Measurements from ENCODE around the gene GTF2F2.
"Not testable (repeated sequence)": the region's sequence is repeated elsewhere in the genome, so short reads cannot be mapped to it uniquely, and the experiment has no call there.

GTF2F2 gene

GRCh38 chr13:45256254-45256653, 135.9 kb downstream of the GTF2F2 start:
- DNase-seq (ENCODE audit: low read depth) = no peak

DNA sequence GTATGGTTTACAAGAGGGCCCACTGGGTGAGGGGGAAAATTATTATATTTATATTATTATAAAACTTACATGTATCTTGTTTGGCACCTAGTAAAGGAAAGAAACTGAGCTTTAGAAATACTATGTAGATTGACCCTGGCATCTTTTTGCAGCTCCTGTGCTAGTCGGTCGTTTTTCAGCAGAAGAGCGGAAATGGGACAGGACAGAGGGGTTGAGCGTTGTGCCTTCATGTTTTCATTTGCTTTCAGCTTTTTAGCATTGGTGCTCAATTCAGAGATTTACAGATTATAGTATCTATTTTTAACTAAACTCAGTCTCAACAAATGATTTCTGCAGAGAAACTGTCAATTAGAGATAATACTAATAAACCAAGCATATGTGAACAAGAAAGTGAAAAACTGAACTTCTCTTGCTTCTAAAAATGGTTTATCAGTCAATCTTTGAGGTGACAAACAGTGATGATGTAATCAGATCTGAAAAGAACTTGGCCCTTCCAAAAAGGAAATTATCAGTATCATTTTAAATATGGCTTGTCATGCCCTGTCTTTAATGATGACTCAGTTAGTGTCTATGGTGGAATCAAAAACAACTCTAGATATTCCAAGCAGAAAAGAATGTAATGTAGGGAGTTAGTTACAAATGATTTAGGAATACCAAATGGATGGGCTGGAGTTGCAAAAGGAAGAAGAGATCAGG, 137.5 kb downstream of the GTF2F2 start:
- DNase-seq (ENCODE audit: low read depth) = no peak

DNA sequence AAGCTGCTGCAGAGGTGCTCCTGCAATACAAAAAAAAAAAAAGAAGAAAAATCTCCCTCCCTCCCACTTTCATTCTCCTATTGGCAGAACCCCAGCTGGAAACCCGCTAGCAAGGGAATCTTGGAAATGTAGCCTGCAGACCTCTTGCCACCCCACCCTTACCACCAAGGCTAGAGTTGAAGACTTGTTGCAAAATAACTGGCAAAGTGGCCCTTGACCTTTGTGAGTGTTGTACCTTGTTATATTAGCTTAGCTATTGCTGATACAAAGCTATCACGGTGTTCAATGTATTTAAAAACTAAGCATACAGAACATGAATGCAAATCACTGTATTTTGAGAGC, 138.0 kb downstream of the GTF2F2 start:
- no peak for DNase-seq (ENCODE audit: low read depth)

DNA sequence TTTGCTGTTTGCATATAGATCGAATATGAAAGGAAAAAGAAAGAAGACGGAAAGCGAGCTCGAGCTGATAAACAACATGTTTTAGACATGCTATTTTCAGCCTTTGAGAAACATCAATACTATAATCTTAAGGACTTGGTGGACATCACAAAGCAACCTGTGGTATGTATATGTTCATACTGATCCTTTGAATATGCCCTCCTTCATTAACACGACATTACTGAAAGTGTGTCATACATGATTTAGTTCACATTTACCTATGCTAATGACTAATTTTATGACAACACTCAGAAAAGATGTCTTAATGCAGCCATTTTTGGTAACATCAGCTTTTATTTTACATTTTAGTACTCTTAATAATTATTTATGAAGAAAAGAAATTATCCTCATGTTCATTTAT, 146.9 kb downstream of the GTF2F2 start:
- DNase-seq (ENCODE audit: low read depth) = no peak

DNA sequence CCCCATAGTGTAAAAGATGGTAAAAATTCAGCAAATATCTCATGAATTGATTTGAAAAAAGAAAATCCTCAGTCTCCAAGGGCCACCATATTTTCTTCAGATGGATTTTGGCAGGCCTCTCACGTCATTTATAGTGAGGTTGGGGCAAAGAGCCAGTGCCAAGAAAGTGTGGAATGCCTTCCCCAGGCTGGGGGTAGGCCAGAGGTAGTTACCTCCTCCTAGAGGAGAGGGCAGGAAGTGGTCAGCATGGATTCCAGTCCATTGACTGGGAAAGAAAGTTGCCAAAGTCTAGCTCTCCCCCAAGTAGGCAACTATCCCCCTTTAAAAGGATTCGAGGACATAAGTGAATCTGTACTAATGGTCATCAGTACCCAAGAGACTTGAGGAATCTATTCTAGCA, 148.9 kb downstream of the GTF2F2 start:
- DNase-seq (ENCODE audit: low read depth) = no peak

- no peak for DNase-seq (ENCODE audit: low read depth)
Measured at GRCh38 chr13:45276913-45277312, 156.6 kb downstream of the GTF2F2 start.

DNA sequence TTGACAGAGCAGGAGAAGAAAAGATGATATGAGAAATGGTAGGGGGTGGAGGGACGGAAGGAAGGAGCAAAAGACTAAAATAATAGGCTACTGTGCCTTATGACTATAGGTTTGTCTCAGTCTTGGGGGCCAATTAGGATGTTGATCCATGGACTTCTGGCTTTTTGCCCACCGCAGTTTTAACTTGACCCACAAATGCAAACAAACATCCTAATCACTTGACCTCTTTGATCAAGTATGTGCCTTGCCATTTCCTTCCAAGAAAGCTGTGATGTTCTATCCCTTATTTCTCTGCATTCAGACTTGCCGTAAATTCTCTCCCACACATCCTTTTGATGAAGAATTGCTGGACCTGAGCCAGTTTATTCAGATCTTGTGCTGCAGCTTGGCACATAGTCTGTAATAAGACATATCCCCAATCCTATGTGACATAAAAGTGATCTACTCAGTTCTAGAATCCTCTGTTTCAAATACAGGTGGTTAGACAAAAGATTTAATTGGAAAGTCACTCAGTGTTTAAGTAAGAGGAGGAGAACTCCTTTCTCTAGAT, 157.9 kb downstream of the GTF2F2 start:
- no peak for DNase-seq (ENCODE audit: low read depth)

DNA sequence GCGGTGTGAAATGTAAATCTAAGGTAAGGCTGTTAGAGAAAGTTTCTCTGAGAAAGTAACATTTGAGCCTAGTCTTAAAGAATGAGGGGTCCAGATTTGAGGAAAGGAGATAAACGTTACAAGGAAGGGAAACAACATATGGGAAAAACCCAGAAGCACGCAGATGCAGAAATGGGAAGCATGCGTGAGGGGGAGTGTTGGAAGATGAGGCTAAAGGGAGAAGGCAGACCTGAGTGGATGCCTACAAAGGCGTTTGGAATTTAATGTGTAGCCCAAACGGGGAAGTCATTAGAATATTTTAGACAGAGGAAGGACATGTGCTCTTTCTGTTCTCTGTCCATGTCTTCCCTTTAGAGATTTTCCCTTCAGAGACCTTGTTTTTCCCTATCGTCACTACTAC, 159.7 kb downstream of the GTF2F2 start:
- no peak for DNase-seq (ENCODE audit: low read depth)

DNA sequence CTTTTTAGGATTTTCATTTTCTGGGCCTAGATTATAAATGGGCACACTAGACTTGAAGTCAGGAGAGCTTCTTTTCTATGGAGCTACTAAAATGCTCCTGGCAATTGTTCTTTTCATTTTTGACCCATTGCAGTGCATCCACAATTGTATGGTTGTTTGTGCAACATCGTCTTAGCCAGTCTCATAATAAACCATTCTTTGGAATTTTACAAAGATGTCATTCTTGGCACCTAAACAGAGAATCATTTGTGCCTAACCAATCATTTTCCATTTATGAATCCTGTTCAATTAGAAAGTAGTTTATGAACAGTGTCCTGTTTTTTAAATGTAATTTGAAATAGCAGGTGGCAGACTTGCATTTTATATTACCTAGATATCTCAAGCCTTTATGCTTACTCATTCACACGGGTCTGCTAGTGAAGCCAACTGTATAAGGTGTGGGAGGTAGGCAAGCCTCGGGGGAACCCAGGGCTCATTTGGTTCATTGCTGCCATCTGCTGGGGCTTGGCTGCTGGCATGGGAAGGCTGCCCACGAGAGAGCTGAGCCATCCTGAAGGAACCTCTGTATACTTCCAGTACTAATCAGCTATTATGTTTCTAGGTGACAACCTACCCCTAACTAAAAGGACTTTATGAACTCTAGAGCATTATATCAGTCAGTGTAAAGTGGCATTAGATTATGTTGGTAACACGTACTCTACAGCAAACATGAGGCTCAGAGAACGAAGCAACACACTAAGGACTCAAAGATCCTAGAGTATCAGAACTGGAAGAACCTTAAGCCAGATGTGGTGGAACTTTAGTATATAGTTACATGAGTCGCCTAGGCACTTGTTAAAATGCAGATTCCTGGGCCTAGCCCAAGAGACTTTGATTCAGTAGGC, 160.7 kb downstream of the GTF2F2 start:
- peak; percentile 49 for DNase-seq (ENCODE audit: low read depth)

GRCh38 chr13:45282994-45283393, 162.7 kb downstream of the GTF2F2 start:
- DNase-seq (ENCODE audit: low read depth) = no peak

DNA sequence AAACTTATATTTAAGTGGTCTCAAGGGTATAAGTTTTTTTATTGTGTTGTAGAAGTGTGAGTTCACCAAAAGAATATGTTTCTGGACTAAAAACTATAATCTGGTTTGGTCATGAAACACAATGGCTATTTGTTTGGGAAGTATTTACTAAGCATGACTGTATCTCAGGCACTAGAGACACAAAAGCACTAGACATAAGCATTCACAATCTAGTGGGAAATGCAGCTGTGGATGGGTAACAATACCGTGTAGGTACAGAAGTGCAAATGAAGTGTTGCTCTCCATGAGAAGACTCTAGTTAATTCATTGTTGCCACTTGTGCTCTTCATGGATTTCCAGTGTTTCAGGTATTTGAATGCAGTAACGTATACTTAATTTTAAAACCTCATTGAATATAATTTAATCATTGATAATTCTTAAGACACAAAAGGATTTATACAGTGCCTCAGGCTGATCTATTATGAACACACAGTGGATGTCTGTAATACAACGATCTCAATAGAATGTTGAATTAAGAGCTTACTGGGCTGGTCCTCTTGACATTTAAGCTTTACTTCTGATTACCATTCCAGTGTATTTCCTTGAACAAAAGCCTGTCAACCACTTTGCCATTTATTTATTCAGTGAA, 169.7 kb downstream of the GTF2F2 start:
- no peak for DNase-seq (ENCODE audit: low read depth)

GRCh38 chr13:45292176-45292575, 171.9 kb downstream of the GTF2F2 start:
- no peak for DNase-seq (ENCODE audit: low read depth)

- no peak for DNase-seq (ENCODE audit: low read depth)
Measured at GRCh38 chr13:45295536-45295935, 175.2 kb downstream of the GTF2F2 start.

- no peak for DNase-seq (ENCODE audit: low read depth)
Measured at GRCh38 chr13:45296259-45296658, 175.9 kb downstream of the GTF2F2 start.

DNA sequence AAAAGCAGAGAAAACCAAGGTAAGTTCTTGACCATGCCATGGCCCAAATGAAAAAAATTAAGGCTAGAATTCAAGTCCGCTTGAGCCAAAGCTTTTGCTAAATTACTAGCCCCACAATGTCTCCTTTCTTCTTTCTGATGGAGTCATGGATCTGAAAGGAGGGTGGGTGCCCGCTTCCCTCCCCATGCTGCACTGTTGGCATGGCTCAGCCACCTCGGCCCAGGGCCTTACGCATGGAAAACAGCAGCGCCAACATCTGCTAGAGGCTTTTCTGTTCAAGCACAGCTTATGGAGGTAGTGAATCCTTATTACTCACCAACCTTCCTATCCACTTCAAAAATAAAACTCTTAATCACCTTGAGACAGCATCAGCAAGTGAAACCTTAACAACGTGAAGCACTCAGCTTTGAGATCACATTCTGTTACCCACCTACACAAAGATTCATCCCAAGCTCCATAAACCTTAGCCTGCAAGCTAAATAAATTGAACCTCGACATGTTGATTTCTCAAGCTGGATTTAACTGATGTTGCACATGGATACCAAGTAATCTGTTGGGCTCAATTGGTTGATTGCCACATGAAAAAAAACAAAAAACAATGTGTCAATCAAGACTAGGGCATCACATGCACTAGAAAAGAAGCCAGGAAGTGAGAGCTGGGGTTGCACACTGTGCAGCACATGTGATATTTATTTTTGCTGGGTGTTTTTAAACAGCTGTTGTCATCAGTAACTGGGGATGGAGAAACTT, 177.3 kb downstream of the GTF2F2 start:
- DNase-seq (ENCODE audit: low read depth) = no peak

DNA sequence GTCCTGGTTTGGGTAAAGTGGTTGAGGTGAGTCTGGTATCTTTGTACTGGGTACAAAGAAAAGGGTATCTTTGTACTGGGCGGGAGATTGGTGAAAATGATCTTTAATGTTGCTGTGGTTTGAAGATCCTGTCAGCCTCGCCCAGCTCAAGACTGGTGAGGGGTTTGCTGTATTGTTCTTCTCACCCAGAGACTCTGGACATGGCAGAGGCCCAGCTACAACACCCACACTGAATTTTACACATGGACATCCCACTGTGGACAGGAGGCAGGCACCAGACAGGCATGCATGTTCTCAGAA, 177.8 kb downstream of the GTF2F2 start:
- no peak for DNase-seq (ENCODE audit: low read depth)

DNA sequence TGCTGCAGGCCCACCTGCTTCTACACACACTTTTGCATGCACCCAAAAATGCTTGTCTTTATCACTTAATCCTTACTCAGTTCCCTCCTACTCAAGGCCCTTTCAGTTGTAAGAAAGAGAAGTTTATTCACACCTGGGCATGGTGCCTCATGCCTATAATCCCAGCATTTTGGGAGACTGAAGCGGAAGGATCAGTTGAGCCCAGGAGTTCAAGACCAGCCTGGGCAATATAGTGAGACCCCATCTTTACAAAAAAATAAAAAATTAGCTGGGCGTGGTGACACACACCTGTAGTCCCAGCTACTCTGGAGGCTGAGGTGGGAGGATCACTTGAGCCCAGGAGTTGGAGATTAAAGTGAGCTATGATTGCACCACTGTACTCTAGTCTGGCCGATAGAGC, 178.2 kb downstream of the GTF2F2 start:
- not testable (repeated sequence) for DNase-seq (ENCODE audit: low read depth)

DNA sequence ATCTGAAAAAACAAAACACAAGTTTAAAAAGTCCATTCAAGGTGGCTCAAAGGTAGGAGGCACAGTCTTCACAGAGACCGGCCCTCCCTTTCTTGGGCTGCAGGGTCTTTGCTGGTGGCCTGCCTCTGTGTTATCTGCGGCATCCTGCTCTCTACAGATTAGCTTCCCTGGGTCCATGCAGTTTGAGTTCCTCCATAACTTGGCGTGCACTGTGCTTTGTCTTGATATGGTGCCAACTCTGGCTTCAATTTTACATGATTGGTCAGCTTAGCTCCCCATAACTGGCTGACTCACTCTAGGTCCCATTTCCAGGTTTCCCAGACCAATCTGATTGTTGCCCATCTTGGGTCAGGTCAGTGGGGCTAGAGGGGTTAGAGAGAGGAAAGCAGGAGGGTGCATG, 178.9 kb downstream of the GTF2F2 start:
- DNase-seq (ENCODE audit: low read depth) = no peak

DNA sequence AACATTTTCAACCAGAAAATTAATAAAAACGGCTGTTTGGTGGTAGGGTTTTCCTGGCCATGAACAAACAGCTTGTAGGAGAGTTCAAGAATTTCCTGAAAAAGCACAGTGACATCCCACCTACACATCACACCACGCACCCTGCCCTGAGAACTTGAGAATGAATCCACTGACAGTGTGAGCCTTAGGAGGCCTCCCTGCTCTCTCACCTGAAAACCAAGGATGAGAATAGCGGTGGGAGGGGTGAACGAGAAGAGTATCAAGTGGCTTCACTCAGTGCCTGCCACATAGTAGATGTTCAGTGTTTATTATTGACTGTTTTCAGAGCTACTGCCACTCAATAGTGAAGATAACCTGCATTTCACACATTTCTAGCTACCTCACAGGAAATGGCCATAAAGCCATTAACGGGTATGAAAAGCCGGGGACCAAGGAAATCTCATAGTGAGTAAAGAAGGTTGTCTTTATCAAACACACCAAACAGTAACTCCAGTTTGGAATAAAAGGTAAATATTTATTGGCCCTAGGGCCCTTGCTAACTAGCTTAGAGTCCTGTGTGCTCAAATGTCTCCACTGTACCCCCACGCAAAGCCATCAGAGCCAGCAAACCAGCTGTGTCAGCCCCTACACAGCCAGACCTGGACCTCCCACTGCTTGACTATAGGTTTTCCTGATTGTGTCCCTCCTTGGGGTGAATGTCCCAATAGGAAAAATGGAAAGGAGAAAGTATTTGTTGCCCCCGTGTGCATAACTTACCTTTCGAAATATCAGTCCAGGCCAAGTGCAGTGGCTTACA, 180.1 kb downstream of the GTF2F2 start:
- no peak for DNase-seq (ENCODE audit: low read depth)

- no peak for DNase-seq (ENCODE audit: low read depth)
Measured at GRCh38 chr13:45301263-45301662, 181.0 kb downstream of the GTF2F2 start.

DNA sequence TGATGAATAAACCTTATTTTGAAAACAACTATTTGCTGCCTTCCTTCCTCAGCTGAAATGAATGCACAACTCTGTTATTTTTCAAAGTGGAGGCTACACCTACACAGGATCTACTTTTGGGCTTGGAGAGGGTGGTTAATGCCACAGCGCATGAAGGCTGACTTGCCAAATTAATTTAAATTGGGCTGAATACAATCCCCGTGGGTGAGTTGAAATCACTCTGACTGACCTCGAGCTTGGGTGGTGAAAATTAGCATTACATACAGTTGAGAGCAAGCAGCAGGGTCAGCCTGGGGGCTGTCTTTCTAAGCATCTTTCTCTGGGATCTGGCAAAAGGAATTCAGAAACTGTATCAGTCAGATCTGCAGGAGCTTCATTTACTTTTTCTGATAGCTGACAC, 182.2 kb downstream of the GTF2F2 start:
- no peak for DNase-seq (ENCODE audit: low read depth)

- DNase-seq (ENCODE audit: low read depth) = no peak
Measured at GRCh38 chr13:45303026-45303425, 182.7 kb downstream of the GTF2F2 start.
